ENCODE results near the gene ZNF296.

The ZNF296 gene

DNA sequence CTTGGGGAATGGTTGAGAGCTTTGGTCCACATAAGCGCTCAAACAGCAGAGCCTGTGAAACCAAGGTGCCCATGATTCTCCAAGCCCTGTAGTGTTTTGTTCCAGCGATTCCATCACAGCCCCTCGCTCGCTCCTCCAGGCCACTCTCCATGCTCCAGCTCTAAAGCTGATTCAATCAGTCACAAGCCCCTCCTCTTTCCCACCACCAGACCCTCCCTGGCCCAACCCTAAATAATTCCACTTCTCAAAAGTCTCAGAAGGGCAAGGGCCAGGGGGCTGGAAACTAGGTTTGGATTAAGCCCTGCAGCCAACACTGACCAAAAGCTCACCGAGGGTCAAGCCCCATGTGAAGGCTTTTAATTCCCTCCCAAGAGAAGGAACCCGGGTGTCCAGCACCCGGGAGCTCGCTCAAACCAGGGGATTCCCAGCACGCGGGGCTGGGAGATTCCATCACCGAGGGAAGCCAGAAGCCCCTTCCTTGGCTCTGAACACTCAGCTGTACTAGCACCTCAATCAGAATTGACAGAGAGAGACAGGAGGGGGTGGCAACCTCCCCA is 1.5 kb downstream of the ZNF296 start:
- TF ChIP-seq, protein P1, sequence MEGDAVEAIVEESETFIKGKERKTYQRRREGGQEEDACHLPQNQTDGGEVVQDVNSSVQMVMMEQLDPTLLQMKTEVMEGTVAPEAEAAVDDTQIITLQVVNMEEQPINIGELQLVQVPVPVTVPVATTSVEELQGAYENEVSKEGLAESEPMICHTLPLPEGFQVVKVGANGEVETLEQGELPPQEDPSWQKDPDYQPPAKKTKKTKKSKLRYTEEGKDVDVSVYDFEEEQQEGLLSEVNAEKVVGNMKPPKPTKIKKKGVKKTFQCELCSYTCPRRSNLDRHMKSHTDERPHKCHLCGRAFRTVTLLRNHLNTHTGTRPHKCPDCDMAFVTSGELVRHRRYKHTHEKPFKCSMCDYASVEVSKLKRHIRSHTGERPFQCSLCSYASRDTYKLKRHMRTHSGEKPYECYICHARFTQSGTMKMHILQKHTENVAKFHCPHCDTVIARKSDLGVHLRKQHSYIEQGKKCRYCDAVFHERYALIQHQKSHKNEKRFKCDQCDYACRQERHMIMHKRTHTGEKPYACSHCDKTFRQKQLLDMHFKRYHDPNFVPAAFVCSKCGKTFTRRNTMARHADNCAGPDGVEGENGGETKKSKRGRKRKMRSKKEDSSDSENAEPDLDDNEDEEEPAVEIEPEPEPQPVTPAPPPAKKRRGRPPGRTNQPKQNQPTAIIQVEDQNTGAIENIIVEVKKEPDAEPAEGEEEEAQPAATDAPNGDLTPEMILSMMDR (conservative IDR thresholded peaks at IDR 0.05; ENCODE audit: low read depth, low read length), result no peak
- DNase-seq (ENCODE audit: low read depth), result no peak
- H3K4me3 ChIP-seq (ENCODE audit: low read depth, low read length), result peak overlapping the region; percentile 11

DNA sequence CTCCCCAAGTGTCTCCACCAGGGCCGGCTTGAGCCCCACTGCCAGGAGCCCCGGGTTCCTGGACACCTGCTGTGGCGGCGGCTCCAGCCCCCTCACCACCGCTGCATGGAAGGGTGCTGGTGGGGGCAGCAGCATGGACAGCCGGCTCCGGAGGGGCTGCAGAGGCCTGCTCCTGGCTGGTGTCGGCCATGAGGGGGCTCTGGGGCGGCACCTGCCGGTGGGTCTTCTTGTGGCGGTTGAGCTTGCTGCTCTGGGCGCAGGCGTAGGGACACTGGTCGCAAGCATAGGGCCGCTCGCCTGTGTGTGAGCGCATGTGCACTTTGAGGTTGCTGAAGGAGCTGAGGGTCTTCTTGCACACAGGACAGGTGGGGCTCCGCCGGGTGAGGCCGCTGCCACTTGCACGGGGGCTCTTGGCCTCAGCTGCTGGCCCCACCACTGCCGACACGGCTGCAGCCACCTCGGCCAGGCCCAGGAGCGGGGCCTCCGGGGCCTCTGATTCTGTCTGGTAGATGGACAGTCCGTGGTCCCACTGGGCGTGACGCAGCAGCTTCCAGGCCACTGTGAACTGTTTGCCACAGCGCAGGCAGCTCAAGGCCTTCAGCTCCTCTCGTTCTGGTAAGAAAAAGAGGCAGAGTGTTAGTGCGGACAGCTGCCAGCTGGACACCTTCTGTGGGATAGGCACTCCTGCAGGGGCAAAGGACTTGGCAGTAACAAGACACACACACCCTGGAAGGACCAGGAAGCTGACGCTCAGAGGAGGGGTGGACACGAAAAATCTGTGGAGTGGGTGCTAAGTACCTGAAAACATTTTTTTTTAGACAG is 4.1 kb downstream of the ZNF296 start:
- DNase-seq (ENCODE audit: low read depth), result no peak
- H3K4me3 ChIP-seq (ENCODE audit: low read depth, low read length), result no peak overlapping the region
- TF ChIP-seq, protein P1 (conservative IDR thresholded peaks at IDR 0.05; ENCODE audit: low read depth, low read length), result no peak

DNA sequence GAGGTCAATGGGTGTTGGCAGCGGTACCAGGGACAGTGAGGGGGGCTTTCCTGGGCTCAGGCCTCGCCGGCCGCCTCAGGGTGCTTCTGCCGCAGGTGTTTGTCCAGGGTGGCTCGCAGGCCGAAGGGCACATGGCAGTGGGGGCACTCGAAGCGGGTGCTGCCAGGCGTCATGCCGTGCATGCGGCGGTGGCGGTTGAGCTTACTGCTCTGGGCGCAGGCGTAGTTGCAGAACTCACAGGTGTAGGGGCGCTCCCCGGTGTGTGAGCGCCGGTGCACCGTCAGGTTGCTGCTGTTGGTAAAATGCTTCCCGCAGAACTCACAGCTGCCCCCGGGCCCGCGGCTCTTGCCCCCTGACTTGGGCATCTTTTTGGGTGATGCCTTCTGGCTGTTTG is 4.7 kb downstream of the ZNF296 start:
- H3K4me3 ChIP-seq (ENCODE audit: low read depth, low read length), result no peak overlapping the region
- TF ChIP-seq, protein P1 (conservative IDR thresholded peaks at IDR 0.05; ENCODE audit: low read depth, low read length), result no peak
- DNase-seq (ENCODE audit: low read depth), result no peak

DNA sequence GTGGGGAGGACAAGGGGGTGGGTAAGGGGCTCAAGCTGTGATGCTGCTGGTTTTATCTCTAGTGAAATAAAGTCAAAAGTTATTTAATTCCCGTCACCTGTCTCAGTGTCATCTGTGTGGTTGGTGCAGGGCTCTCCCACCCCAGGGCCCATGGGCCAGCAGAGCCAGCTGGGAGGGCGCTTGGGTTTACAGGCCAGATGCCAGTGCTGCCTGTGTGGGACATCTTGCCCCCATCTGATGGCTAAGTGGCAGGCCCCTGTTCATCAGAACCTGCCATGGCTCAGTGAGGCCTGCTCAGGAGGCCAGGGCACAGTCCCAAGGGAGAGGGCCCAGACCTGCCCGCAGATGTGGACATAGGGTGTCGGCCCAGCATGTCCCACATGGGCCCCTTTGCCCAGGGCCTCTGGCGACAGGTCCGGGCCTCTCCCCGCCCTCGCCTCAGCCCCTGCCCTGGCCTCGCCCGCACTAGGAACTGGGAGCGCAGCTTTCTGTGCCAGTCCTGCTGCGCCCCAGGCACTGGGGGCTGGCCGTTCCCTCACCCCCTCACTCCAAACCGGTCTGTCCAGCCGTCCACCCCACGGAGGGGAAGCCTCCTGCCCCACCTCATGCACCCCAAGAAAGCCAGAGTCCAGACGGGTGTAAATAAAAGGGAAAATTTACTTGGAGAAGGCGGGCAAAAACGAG is 5.3 kb downstream of the ZNF296 start:
- no peak for DNase-seq (ENCODE audit: low read depth)
- TF ChIP-seq, protein P1 (conservative IDR thresholded peaks at IDR 0.05; ENCODE audit: low read depth, low read length), result no peak
- no peak overlapping the region for H3K4me3 ChIP-seq (ENCODE audit: low read depth, low read length)

DNA sequence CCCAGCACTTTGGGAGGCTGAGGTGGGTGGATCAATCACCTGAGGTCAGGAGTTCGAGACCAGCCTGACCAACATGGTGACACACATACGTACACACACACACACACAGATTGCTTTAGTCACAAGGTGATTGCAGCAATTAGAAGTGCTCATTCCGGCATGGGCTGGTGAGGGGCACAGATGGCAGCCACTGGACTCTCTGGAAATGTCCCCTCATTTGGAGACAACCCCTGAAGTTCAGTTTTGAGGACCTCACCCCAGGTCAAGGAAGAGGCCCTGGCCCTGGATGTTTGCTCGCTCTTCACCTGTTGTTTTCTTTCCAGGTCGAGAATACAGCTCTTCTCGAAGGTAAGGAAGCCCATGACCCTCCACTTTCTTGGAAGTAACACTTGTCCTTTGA is 6.1 kb downstream of the ZNF296 start:
- no peak overlapping the region for H3K4me3 ChIP-seq (ENCODE audit: low read depth, low read length)
- TF ChIP-seq, protein P1 (conservative IDR thresholded peaks at IDR 0.05; ENCODE audit: low read depth, low read length), result no peak
- no peak for DNase-seq (ENCODE audit: low read depth)

DNA sequence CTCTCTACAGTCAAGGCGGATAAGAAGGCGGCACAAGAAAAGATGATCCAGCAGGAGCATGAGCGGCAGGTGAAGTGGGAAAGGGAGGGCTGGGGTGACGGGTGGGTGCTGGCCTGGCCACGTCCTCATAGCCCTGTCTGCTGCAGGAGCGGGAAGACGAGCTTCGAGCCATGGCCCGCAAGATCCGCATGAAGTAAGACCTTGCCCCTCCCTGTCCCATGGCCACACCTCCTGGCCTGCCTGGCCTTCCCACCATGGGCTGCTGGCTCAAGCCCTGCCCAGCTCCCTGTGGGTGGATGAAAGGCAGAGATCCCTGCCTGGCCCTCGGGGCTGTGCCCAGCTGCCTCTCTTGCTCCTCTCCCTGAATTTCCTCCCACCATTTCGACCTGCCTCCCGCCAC is 7.2 kb downstream of the ZNF296 start:
- H3K4me3 ChIP-seq (ENCODE audit: low read depth, low read length), result no peak overlapping the region
- TF ChIP-seq, protein P1 (conservative IDR thresholded peaks at IDR 0.05; ENCODE audit: low read depth, low read length), result no peak
- DNase-seq (ENCODE audit: low read depth), result peak; percentile 19
